Fibroblast of villous mesenchyme (primary cell): ENCODE measurements around the gene IL22RA2. TPM values are rescaled to one million over a fixed set of nuclear protein-coding genes. Genes with fewer than 3 reads are reported as not detected.

Source experiments
- DNase-seq: peaks from one replicate; pipeline ENCODE4 v3.0.0-alpha.2; 2010; ENCODE audit warnings: low read depth
- H3K4me3 ChIP-seq: 2 replicates; pipeline ENCODE4 v1.5.1; 2011; ENCODE audit warnings: low read depth, mild to moderate bottlenecking, low read length
- CTCF ChIP-seq: IDR thresholded peaks from 2 replicates; pipeline ENCODE4 v1.5.1; 2012; ENCODE audit warnings: low read depth, mild to moderate bottlenecking, low read length; ENCODE audit not compliant: insufficient read depth
- total RNA-seq: library from RNA; depleted of rRNA; stranded (reverse); fragments of >200 nt; gene quantifications from 2 replicates; pipeline ENCODE4 v1.2.3, GENCODE V29; 2012

The IL22RA2 gene
- total RNA-seq, 1 donor = not detected

GRCh38 chr6:137099689-137100403, 73.6 kb downstream of the IL22RA2 start:
- DNase-seq = no peak
- no peak overlapping the region for H3K4me3 ChIP-seq
- no peak for TF ChIP-seq CTCF

GRCh38 chr6:137097526-137097925, 75.9 kb downstream of the IL22RA2 start:
- no peak for DNase-seq
- TF ChIP-seq CTCF = no peak
- no peak overlapping the region for H3K4me3 ChIP-seq

GRCh38 chr6:137097057-137097456, 76.4 kb downstream of the IL22RA2 start:
- no peak overlapping the region for H3K4me3 ChIP-seq
- peak; percentile 14 for DNase-seq
- TF ChIP-seq CTCF = no peak

- TF ChIP-seq CTCF = no peak
- no peak overlapping the region for H3K4me3 ChIP-seq
- DNase-seq = no peak
These were observed 77.7 kb downstream of the IL22RA2 start for GRCh38 chr6:137095651-137096238.

GRCh38 chr6:137095093-137095492, 78.4 kb downstream of the IL22RA2 start:
- no peak for TF ChIP-seq CTCF
- H3K4me3 ChIP-seq = no peak overlapping the region
- DNase-seq = no peak

GRCh38 chr6:137094411-137095008, 78.9 kb downstream of the IL22RA2 start:
- H3K4me3 ChIP-seq = no peak overlapping the region
- DNase-seq = peak; percentile 78
- TF ChIP-seq CTCF = peak; percentile 66

Other genes starting within 250 kb of the IL22RA2 start
- 0.43 and 1.3 TPM in 2 replicates for gene IL20RA, start 128.7 kb downstream of the IL22RA2 start, total RNA-seq
- 26.7 and 47.5 TPM in 2 replicates for gene IFNGR1, start 45.7 kb upstream of the IL22RA2 start, total RNA-seq